HuH-7.5 (cell line): ENCODE measurements around the gene ADRB2.
"Not testable (repeated sequence)": the region's sequence is repeated elsewhere in the genome, so short reads cannot be mapped to it uniquely, and the experiment has no call there.

Source experiments
- DNase-seq: peaks from one replicate; pipeline ENCODE4 v3.0.0; 2011; ENCODE audit warnings: low spot score

The ADRB2 gene

GRCh38 chr5:148826053-148826738 is at the start of gene ADRB2:
ADRB2 (plus strand) TSS chr5:148826611; CDS start chr5:148826832, 221 bp downstream.
- DNase-seq, result peak; percentile 46

- DNase-seq, result no peak
These were observed 49.6 kb upstream of the ADRB2 start for GRCh38 chr5:148776780-148777179.

DNA sequence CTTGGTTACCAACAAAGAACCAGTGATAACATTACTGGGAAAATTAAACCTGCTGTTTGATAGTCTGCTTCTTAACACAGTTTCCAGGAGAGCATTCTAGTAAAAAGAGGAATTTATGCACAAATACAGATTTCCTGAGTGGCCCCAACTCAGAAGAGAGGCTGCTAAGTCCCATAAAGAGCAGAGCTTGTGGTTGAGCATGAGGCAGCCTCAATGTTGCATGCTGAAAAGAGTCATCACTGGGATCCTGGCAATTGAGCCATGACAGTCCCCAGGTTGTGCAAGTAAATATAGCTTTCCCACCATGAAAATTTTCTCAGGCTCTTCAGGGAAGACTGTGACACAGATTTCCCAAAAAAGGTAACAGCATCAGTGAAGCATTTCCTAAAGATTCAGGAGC is 47.5 kb upstream of the ADRB2 start:
- no peak for DNase-seq

GRCh38 chr5:148780711-148781110 is 45.7 kb upstream of the ADRB2 start:
- no peak for DNase-seq

DNA sequence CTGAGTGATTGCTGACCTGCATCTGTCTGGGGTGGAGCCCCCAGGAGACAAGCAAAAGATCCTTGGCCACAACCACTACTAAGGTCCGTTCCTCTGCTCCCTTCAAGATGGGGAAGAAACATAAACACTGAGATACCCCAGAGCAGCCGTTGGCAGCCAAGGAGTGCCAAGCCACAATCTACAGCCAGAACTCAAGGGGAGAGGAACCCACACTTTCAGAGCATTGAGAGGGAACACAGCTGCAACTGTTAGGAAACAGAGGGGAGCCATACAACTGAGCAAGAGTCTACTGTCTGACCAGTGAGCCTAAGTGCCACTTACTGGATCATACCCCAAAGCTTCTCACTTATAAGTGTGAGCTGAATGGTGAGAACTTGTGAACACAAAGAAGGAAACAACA is 44.6 kb upstream of the ADRB2 start:
- no peak for DNase-seq

DNA sequence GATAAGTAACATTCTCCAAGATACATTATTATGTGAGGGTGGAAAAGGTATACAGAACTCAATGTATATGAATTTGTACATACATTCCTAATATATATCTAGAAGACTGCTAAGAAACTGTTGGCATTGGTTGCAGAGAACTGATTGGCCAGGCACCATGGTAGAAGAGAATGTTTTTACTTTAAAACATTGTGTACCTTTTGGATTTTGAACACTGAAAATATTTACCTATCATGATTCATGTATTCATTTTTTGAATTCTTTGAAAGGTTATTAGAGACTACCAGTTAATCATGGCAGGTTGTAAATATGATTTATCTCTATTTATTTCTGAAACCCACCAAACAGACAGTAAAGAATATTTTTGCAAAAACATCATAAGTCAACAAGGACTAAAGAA is 41.2 kb upstream of the ADRB2 start:
- DNase-seq, result no peak

DNA sequence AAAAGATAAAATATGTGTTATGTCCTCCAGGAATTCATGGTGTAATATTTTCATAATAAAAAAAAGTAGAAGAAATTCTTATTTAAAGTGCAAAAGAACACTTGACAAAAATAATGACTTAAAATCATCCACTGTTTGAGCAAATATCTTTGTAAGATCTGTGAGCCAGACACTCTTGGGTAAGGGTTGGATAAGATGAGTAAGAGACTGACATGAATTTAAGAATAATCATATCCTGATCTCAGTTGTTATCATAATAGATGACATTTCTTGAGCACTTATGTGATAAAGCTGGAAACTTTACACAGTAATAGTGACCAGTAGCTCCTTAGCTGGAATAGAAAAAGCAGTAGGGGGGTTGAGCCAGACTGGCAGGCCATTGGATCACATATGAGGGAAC is 40.0 kb upstream of the ADRB2 start:
- no peak for DNase-seq

DNA sequence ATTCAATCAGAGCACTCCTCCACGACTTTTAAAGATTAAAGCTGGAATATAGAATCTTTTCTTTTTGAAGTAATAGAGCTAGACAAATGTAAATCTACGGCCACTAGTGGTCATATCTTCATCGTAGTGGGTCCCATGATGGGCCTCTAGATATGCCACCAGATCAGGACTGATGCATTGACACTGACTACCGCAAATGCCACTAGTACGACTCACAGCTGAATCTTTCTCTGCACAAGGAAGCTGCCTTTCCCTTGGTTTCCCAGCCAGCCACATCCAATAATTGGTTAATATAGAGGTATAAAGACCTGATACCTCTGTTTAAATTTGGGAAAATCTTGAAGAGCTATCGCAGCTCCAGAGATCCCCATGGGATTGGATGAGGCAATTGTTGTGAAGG is 37.8 kb upstream of the ADRB2 start:
- no peak for DNase-seq

DNA sequence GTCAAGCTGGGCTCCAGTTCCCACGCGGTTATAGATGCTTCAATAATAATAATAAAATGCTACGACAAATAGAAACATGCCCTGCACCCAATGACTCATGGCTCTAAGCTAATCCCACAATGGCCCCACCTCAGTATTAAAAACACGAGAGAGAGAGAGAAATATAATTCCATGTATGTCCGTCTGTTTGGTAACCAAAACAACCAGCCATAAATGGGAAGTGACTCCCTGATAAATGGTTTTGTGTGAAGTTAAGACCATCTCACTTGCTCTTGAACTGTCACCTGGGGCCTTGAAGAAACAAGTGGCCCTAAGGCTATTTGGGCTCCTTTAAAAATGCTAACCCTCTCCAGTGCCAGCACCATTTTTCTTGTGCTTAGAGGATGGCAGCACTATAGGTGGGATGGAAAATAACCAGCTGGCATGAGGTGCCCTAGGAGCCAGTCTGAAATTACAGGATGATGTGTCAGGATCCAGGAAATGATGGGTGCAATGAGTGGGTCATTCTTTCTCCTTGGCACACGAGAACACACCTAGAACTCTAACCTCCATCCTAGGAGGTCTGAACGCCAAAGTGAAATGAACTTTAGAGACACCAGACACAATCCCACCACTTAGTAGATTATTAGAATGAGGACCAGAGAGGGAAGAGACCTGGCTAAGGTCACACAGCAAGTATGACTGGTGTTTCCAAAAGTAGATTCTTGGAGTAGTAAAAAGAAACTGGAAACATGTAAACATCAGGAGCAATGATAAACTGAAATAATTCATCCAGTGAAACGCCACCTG is 35.7 kb upstream of the ADRB2 start:
- DNase-seq, result no peak

DNA sequence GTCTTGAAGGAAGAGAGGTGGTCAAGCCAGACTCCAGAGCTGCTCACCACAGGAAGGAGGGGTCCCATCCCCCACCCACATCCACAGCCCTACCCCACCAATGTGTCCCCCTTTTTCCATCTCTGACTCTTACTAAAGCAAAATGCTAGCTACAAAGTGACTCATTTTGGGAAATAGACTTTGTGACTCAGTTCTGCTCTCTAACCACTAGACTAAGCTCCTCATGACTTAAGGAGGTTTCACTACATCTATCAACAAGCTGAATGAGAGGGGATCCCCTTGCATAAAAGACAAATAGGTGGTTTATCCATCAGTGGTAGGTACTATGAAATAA is 35.1 kb upstream of the ADRB2 start:
- no peak for DNase-seq

- DNase-seq, result no peak
These were observed 34.7 kb upstream of the ADRB2 start for GRCh38 chr5:148791696-148792095.

DNA sequence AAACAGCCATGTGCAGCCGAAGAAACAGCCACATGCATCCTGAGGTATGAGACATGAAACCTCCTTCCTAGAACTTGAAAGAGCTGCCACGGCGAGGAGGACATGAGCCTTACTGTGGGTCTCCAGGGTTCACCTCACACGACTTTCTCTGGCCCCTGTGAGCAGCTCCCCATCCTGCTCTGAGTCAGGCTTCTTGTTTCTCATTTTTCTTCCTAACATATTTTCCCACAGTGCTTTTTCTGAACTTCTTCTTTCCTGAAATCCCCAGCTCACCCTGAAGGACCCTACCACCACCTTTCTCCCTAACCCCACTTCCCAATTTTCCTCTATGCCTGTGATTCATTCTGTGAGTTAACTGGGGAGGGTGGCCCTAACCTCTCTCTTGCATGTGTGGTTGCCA is 33.7 kb upstream of the ADRB2 start:
- no peak for DNase-seq

GRCh38 chr5:148793261-148793660 is 33.1 kb upstream of the ADRB2 start:
- no peak for DNase-seq

DNA sequence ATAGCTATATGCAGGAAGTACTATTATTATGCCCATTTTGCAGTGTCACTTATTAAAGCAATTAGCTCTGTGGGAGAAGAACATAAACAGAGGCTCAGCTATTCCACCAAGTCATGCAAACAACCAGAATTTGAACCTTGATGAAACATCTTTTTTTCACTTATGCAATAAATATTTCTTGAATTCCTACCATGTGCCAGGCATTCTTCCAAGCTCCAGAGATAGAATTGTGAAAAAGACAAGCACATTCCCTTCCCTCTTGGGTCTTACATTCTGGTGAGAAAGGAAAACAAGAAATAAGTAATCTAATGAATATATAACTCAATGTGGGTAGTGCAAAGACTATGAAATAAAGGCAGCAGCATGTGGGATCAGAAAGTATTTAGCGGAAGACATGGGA is 32.1 kb upstream of the ADRB2 start:
- no peak for DNase-seq

GRCh38 chr5:148794729-148795561 is 31.5 kb upstream of the ADRB2 start:
- no peak for DNase-seq

- no peak for DNase-seq
These were observed 29.5 kb upstream of the ADRB2 start for GRCh38 chr5:148796936-148797335.

DNA sequence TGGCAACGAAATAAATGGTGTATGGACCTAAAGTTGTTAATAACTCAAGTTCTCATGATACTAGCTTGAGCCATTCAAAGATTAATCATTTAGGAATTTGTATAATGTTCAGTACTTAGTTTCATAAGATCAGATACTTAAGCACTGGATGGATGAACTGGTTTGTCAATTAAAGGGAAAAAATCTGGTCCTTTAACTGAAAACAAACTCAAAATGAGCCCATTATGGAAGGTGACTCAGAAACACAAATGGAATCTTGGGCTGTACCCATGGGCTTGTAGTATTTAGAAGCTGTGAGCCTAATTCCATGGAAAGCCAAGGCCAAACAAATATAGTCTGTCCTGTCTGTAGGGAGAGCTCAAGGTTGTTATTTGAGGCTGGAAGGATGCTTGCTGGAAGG is 27.6 kb upstream of the ADRB2 start:
- DNase-seq, result no peak

DNA sequence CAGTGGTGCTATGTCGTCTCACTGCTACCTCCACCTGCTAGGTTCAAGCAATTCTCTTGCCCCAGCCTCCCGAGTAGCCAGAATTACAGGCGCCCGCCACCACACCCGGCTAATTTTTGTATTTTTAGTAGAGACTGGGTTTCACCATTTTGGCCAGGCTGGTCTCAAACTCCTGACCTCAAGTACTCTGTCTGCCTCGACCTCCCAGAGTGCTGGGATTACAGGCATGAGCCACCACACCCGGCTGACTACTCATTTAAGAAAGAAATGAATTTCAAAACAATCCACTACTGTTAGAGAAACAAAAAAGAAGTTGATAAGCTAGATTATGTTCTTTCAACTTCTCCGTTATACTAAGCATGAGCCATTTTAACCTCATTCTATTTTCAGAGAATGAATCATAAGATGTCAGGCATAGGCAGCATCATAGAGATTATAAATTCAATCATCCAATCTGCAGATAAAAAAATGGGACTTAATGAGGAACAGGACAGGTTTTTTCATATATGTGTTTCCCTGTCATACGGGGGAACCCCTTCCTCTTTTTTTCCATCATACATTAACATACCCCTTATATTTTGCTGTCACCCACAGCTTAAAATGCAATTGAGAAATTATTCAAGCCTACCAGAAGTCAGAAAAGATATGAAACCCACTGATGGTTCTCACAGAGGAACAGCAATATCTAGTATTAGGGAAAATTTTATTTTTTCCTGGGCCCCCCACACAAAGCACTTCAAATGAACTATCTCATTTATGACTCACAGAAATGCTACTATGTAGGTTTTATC is 26.5 kb upstream of the ADRB2 start:
- no peak for DNase-seq

GRCh38 chr5:148801682-148802276 is 24.6 kb upstream of the ADRB2 start:
- DNase-seq, result no peak

GRCh38 chr5:148803451-148803850 is 23.0 kb upstream of the ADRB2 start:
- not testable (repeated sequence) for DNase-seq

- DNase-seq, result no peak
These were observed 22.0 kb upstream of the ADRB2 start for GRCh38 chr5:148804393-148804792.
